ENCODE results near the gene PRKN.
"Not testable (repeated sequence)": the region's sequence is repeated elsewhere in the genome, so short reads cannot be mapped to it uniquely, and the experiment has no call there.

The PRKN gene

DNA sequence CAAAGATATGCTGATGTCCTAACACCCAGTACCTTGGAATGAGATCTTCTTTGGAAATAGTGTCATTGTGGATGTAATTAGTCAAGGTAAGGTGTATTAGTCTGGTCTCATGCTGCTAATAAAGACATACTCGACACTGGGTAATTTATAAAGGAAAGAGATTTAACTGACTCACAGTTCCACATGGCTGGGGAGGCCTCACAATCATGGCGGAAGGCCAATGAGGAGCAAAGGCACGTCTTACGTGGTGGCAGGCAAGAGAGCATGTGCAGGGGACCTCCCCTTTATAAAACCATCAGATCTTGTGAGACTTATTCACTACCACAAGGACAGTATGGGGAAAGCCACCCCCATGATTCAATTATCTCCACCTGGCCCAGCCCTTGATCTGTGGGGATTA lies 1231.3 kb downstream of the PRKN start:
- not testable (repeated sequence) for DNase-seq

DNA sequence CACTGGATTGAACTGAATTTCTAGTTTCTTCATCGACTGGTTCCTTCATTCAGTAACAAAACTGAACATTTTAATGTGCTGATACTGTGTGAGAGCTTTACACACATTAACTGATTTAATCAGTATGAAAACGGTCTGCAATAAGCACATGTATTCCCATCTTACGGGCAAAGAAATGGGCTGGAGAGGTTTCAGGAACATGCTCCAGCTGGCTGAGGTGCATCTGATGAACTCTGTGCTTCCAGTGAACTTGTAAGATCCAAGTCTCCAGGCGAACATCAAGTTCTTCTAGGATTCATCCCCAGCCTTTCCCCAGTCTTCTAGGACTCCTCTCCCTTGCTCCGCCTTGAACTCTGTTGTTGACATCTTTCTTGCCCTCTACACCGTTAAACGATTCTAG lies 1233.0 kb downstream of the PRKN start:
- no peak for DNase-seq

DNA sequence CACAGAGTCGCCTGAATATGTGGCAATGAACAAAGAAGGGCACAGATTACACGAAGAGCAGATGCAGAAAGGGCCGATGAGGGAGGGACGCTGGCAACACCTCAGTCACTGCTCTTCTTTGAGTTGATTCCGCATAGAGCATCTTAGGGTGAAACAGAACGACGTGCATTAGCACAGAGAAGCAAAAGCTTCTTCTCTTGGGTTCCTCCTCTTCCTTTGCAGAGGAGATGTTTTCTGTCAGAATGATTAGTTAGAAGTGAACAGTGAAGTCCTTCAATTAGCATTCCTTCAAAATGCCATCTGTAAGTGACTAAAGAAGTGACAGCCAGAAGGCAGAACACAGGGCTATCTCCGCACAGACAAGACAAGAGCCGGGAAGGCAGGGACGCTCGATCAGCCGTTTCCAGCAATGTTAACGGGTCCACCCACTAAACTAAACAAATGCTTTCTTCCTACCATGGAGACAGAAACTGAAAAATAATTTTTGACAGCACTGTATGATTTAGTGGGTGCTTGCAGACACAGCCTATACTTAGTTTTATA lies 1233.9 kb downstream of the PRKN start:
- DNase-seq = no peak

GRCh38 chr6:161489626-161490306 lies 1237.8 kb downstream of the PRKN start:
- DNase-seq = no peak

GRCh38 chr6:161487694-161488093 lies 1239.9 kb downstream of the PRKN start:
- DNase-seq = no peak

- DNase-seq = no peak
Measured at GRCh38 chr6:161487217-161487531, 1240.4 kb downstream of the PRKN start.

GRCh38 chr6:161486361-161487216 lies 1241.0 kb downstream of the PRKN start:
- DNase-seq = no peak

GRCh38 chr6:161482517-161482858 lies 1245.1 kb downstream of the PRKN start:
- DNase-seq = no peak

GRCh38 chr6:161481786-161482516 lies 1245.6 kb downstream of the PRKN start:
- no peak for DNase-seq

- no peak for DNase-seq
Measured at GRCh38 chr6:161480421-161481155, 1247.0 kb downstream of the PRKN start.

- no peak for DNase-seq
Measured at GRCh38 chr6:161479376-161479775, 1248.2 kb downstream of the PRKN start.

DNA sequence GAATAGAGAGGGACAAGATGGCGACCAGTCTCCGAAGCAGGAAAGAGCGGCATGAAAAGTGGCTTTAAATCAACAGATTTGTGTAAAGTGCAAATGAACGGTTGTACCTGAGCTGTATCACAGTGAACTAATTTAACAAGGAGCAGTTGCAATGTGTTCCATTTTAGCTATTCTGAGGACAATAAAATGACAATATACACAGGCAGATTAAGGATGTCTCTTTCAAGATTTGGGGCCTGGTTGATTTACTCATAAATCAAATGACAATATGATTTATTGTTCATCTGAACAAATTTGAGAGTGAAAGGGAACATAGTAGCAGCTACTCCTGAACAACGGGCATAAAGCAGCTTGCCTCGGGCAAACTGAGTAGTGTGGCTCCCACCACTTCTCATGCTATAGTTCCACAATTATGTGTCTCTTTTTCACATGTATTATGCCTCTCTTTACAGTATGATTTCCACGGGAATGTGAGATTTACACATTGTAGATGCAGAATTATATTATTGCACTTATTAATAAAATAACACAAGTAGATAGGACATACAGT lies 1249.6 kb downstream of the PRKN start:
- DNase-seq = no peak

GRCh38 chr6:161476711-161477110 lies 1250.9 kb downstream of the PRKN start:
- DNase-seq = no peak

DNA sequence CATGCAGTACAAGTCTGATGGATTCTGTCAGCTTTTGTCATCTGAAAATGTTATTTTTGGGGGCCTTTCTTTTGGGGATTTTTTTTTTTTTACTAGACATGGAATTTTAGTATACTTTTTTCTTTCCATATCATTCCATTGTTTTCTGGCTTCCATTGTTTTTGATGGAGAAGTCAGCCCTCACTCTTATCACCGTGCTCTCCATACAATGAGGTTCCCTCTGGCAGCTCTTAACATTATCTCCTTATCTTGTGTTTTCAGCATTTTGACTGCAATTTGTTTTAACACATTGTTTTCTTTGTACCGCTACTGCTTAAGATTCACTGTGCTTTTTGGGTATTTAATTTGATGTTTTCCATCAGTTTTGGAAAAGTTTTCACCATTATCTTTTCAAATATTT lies 1262.2 kb downstream of the PRKN start:
- DNase-seq = no peak

DNA sequence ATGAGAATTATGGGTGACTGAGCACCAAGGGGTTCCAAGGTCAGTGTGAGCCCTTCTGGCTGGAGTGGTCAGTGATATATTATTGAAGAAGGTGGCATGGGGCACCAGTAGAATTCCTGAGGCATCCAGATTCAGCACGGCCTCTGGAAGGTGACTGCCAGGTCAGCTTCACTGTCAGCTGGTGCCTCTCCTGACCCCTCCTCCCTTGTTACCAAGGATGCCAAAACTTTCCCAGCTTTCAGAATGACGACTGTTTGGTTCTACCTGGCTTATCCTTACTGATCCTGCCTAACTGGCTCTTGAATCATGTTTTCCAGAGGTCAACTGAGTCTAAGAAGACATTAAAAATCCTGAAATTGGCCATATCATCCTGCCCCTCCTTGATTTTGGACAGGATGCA lies 1264.5 kb downstream of the PRKN start:
- no peak for DNase-seq

- no peak for DNase-seq
Measured at GRCh38 chr6:161462148-161462547, 1265.4 kb downstream of the PRKN start.

- DNase-seq = no peak
Measured at GRCh38 chr6:161459008-161459615, 1268.5 kb downstream of the PRKN start.

DNA sequence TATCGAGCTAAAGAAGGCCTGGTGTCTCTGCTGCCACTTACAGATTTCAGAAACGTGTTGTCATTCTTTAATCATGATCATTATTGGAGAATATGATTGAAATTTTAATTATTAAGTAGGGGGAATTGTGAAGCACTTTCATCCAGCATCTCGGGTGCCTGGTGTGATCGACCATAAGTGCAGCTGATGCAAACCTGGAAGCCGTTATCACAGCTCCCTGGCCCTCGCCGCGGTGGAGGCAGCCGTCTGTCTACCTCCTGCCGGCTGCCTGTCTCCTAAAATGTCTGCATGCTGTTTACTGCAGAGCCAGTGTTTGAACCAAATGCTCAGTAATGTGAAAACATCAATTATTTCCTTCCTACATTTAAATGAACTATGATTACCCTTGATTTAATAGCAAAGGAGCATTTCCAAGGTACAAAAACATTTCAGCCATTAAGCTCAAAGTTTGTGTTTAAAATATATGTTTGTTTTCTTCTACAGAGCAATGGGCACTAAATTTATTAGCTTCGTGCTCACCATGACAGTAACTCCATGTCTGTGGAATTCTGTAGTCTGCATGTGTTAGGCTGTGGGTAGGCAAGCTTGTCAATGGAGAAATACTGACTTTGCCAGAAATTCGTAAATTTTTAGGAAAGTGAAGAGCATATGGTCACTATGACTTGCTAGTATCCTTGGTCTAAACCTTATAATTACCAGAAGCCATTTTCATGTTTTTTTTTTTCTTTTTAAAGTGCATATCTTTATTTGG lies 1269.2 kb downstream of the PRKN start:
- DNase-seq = no peak

DNA sequence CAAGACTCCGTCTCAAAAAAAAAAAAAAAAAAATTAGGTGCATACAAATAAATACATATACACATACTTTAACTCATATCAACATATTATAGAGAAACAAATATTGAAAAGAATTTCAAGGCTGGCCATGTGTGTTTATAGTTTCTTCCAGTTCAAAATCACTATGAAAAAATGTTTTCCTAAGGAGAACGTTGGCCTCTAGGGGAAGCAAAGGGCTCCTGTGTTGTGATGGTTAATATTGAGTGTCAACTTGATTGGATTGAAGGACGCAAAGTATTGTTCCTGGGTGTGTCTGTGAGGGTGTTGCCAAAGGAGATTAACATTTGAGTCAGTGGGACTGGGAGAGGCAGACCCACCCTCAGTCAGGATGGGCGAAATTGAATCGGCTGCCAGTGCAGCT lies 1271.7 kb downstream of the PRKN start:
- DNase-seq = no peak

- DNase-seq = no peak
Measured at GRCh38 chr6:161453558-161453957, 1274.0 kb downstream of the PRKN start.

- no peak for DNase-seq
Measured at GRCh38 chr6:161452241-161452640, 1275.3 kb downstream of the PRKN start.

All from GOT3 (cell line).